ENCODE results near the gene ILF3.

Gene ILF3

GRCh38 chr19:10677751-10678150 lies 23.6 kb downstream of the ILF3 start:
- no peaks in the 10 kb centered on the region for H3K9me2 ChIP-seq (replicated peaks; ENCODE audit: insufficient read depth, low read length)
- H3K9me3 ChIP-seq (ENCODE audit: insufficient read depth, low read length): no peaks in the 10 kb centered on the region
- no peak overlapping the region for H3K27ac ChIP-seq (ENCODE audit: low read depth, low read length)
- peaks cover 43% of the 10 kb centered on the region for H3K79me2 ChIP-seq (ENCODE audit: insufficient read depth, low read length)
- peaks cover 58% of the 10 kb centered on the region for H3K36me3 ChIP-seq (ENCODE audit: low read length)
- no peak overlapping the region for H3K9ac ChIP-seq (ENCODE audit: low read length)
- no peak overlapping the region for H3K4me2 ChIP-seq (ENCODE audit: low read depth, low read length, poor library complexity, severe bottlenecking)
- peaks cover 5% of the 10 kb centered on the region; the same call in 1 of the 2 replicates for H3F3A ChIP-seq (ENCODE audit: insufficient read depth)
- no peak overlapping the region for H3K4me3 ChIP-seq (ENCODE audit: insufficient read depth, low read length, poor library complexity, severe bottlenecking)
- no peaks in the 10 kb centered on the region for H3K27me3 ChIP-seq (ENCODE audit: low read length)
- peaks cover 20% of the 10 kb centered on the region; the same call in 1 of the 2 replicates for H4K20me1 ChIP-seq (ENCODE audit: low read depth, low read length)
- TF ChIP-seq EZH2phosphoT487 (conservative IDR thresholded peaks at IDR 0.05; ENCODE audit: low read length) (no peak), CTCF (IDR thresholded peaks at IDR 0.05; ENCODE audit: insufficient read depth, low read length, poor library complexity, severe bottlenecking) (no peak)
- no peak overlapping the region for H2AFZ ChIP-seq (ENCODE audit: low read depth, low read length, severe bottlenecking)

GRCh38 chr19:10678813-10679212 lies 24.7 kb downstream of the ILF3 start:
- H3K79me2 ChIP-seq (ENCODE audit: insufficient read depth, low read length): peaks cover 33% of the 10 kb centered on the region
- no peaks in the 10 kb centered on the region for H3K9me2 ChIP-seq (replicated peaks; ENCODE audit: insufficient read depth, low read length)
- TF ChIP-seq CTCF (IDR thresholded peaks at IDR 0.05; ENCODE audit: insufficient read depth, low read length, poor library complexity, severe bottlenecking) (no peak), EZH2phosphoT487 (conservative IDR thresholded peaks at IDR 0.05; ENCODE audit: low read length) (no peak)
- no peaks in the 10 kb centered on the region for H3K27me3 ChIP-seq (ENCODE audit: low read length)
- no peak overlapping the region for H2AFZ ChIP-seq (ENCODE audit: low read depth, low read length, severe bottlenecking)
- H3K36me3 ChIP-seq (ENCODE audit: low read length): peaks cover 56% of the 10 kb centered on the region
- H3K4me3 ChIP-seq (ENCODE audit: insufficient read depth, low read length, poor library complexity, severe bottlenecking): no peak overlapping the region
- H3F3A ChIP-seq (ENCODE audit: insufficient read depth): peaks cover 4% of the 10 kb centered on the region; the same call in 1 of the 2 replicates
- H4K20me1 ChIP-seq (ENCODE audit: low read depth, low read length): peaks cover 13% of the 10 kb centered on the region; the same call in 1 of the 2 replicates
- no peak overlapping the region for H3K4me2 ChIP-seq (ENCODE audit: low read depth, low read length, poor library complexity, severe bottlenecking)
- H3K9me3 ChIP-seq (ENCODE audit: insufficient read depth, low read length): no peaks in the 10 kb centered on the region
- no peak overlapping the region for H3K9ac ChIP-seq (ENCODE audit: low read length)
- H3K27ac ChIP-seq (ENCODE audit: low read depth, low read length): no peak overlapping the region

- Histone ChIP-seq H3K4me3 (ENCODE audit: insufficient read depth, low read length, poor library complexity, severe bottlenecking) (no peak overlapping the region), H3F3A (ENCODE audit: insufficient read depth) (peaks cover 4% of the 10 kb centered on the region; the same call in 1 of the 2 replicates), H3K9me3 (ENCODE audit: insufficient read depth, low read length) (no peaks in the 10 kb centered on the region), H3K27me3 (ENCODE audit: low read length) (no peaks in the 10 kb centered on the region), H3K9me2 (replicated peaks; ENCODE audit: insufficient read depth, low read length) (no peaks in the 10 kb centered on the region), H3K79me2 (ENCODE audit: insufficient read depth, low read length) (peaks cover 24% of the 10 kb centered on the region), H3K4me2 (ENCODE audit: low read depth, low read length, poor library complexity, severe bottlenecking) (no peak overlapping the region), H2AFZ (ENCODE audit: low read depth, low read length, severe bottlenecking) (no peak overlapping the region), H3K27ac (ENCODE audit: low read depth, low read length) (no peak overlapping the region), H3K36me3 (ENCODE audit: low read length) (peaks cover 62% of the 10 kb centered on the region), H3K9ac (ENCODE audit: low read length) (no peak overlapping the region), H4K20me1 (ENCODE audit: low read depth, low read length) (peaks cover 12% of the 10 kb centered on the region; the same call in 1 of the 2 replicates)
- TF ChIP-seq EZH2phosphoT487 (conservative IDR thresholded peaks at IDR 0.05; ENCODE audit: low read length) (no peak), CTCF (IDR thresholded peaks at IDR 0.05; ENCODE audit: insufficient read depth, low read length, poor library complexity, severe bottlenecking) (no peak)
These were observed 25.6 kb downstream of the ILF3 start for GRCh38 chr19:10679743-10680142.
